Adipocyte (in vitro differentiated cells): ENCODE measurements around the gene CUZD1.

Experiments
- DNase-seq: peaks from one replicate; pipeline ENCODE4 v3.0.0-alpha.2; 2015; ENCODE audit warnings: low read depth
- H3K27me3 ChIP-seq: replicated peaks from 2 replicates; pipeline ENCODE4 v1.7.0; 2013; ENCODE audit warnings: mild to moderate bottlenecking, low read length, moderate library complexity; ENCODE audit not compliant: control insufficient read depth, insufficient read depth
- H3K36me3 ChIP-seq: 2 replicates; pipeline ENCODE4 v1.7.0; 2013; ENCODE audit warnings: low read length, mild to moderate bottlenecking, moderate library complexity; ENCODE audit not compliant: control insufficient read depth, insufficient read depth, severe bottlenecking
- H3K4me1 ChIP-seq: 2 replicates; pipeline ENCODE4 v1.7.0; 2013; ENCODE audit warnings: mild to moderate bottlenecking, low read length, moderate library complexity; ENCODE audit not compliant: control insufficient read depth, insufficient read depth
- H3K4me3 ChIP-seq: 2 replicates; pipeline ENCODE4 v1.7.0; 2013; ENCODE audit warnings: mild to moderate bottlenecking, low read length, moderate library complexity
- H3K9ac ChIP-seq: 2 replicates; pipeline ENCODE4 v1.7.0; 2013; ENCODE audit warnings: mild to moderate bottlenecking, low read length, moderate library complexity
- H3K9me3 ChIP-seq: 2 replicates; pipeline ENCODE4 v1.7.0; 2013; ENCODE audit warnings: mild to moderate bottlenecking, low read length, moderate library complexity; ENCODE audit not compliant: control insufficient read depth

CUZD1 gene

GRCh38 chr10:122835908-122836307 lies 9.7 kb downstream of the CUZD1 start:
- no peak overlapping the region for H3K4me3 ChIP-seq
- no peaks in the 10 kb centered on the region for H3K27me3 ChIP-seq
- peaks cover 25% of the 10 kb centered on the region for H3K36me3 ChIP-seq
- no peaks in the 10 kb centered on the region for H3K4me1 ChIP-seq
- no peak overlapping the region for H3K9ac ChIP-seq
- DNase-seq: no peak
- no peaks in the 10 kb centered on the region for H3K9me3 ChIP-seq

DNA sequence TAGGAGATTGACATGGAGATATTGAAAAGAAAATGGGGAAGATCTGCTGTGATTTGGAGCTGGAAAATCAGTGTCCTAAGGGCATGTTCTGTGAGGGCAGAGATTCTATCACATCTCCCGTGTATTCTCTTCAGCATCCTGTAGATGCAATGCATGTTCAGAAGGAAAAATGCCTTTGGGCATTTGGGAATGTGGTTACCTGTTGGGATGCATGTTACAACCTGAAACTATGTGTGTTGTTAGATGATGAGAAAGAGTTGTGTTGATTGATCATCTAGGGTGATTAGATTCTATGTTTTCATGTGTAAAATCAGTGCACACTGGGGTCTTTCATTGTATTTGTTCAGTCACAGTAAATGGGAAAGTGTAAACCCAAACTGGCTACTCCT lies 14.7 kb downstream of the CUZD1 start:
- peaks cover 6% of the 10 kb centered on the region for H3K27me3 ChIP-seq
- no peak overlapping the region for H3K9ac ChIP-seq
- DNase-seq: no peak
- no peaks in the 10 kb centered on the region for H3K4me1 ChIP-seq
- no peak overlapping the region for H3K4me3 ChIP-seq
- H3K9me3 ChIP-seq: no peaks in the 10 kb centered on the region
- H3K36me3 ChIP-seq: peaks cover 10% of the 10 kb centered on the region

GRCh38 chr10:122830273-122830964 lies 15.2 kb downstream of the CUZD1 start:
- DNase-seq: no peak
- H3K9me3 ChIP-seq: no peaks in the 10 kb centered on the region
- H3K9ac ChIP-seq: no peak overlapping the region
- no peaks in the 10 kb centered on the region for H3K4me1 ChIP-seq
- H3K36me3 ChIP-seq: peaks cover 7% of the 10 kb centered on the region
- H3K27me3 ChIP-seq: peaks cover 6% of the 10 kb centered on the region
- H3K4me3 ChIP-seq: no peak overlapping the region

DNA sequence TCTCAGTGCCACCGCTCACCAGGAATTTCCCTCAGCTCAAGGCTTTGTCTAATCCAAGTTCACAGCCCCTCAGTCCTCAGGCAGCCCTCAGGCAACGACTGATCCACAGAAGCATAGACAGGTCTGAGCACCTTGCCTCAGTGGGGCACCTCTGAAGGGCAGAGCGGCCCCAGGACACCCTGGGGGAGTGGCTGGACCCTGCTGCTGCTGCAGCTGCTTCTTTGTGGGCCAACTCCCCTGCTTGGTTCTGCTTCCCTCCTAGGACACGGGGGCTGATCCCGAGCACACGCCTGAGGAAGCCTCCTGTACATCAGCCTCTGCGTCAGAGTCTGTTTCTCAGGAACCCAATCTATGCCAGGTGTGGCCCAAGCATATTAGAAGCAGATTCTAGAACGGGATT lies 16.2 kb downstream of the CUZD1 start:
- Histone ChIP-seq H3K9ac (no peak overlapping the region), H3K9me3 (peaks cover 3% of the 10 kb centered on the region), H3K36me3 (peaks cover 7% of the 10 kb centered on the region), H3K27me3 (peaks cover 6% of the 10 kb centered on the region), H3K4me3 (no peak overlapping the region), H3K4me1 (no peaks in the 10 kb centered on the region)
- no peak for DNase-seq

DNA sequence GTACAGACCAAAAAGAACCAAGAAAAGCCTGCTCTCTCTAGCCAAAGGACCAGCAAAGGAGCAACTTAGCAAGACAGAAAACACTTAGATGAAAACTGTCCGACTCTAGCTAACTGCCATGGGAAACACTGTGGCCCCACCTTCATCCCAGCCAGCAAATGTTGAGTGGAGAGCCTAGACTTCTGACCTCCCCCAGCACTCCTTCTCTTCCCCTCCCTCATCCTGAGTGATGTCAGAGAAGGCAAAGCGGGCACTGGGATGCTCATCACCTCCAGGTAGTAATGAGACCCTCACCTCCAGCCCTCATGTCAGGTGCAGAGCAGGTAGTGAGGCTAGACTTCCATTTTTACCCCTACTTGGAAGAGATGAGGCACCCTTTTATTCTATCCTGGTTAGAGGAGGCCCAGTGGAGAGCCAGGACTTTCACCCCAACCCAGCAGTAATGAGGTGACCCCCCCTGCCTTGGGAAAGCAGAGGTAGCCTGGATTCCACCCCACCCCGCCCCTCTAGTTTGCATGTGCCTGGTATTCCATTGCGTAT lies 16.9 kb downstream of the CUZD1 start:
- Histone ChIP-seq H3K9ac (no peak overlapping the region), H3K4me3 (no peak overlapping the region), H3K4me1 (no peaks in the 10 kb centered on the region), H3K9me3 (peaks cover 6% of the 10 kb centered on the region), H3K27me3 (peaks cover 6% of the 10 kb centered on the region), H3K36me3 (peaks cover 4% of the 10 kb centered on the region)
- DNase-seq: no peak

DNA sequence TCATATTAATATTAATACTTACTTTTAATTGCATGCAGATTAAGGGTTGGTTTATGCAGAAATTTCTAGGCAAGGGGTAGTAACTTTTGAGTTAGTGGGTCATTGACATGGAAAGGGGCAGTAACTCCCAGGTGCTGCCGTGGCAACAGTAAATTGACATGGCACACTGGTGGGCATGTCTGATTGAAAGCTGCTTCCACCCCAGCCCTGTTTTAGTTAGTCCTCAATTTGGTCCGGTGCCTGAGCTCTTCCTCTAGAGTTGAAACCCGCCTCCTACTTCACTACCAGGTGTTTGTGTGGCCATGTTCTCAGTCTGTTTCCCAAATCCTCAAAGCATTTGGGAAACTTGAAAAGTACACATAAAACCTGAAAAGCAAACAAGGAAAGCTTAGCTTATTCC lies 18.4 kb downstream of the CUZD1 start:
- peaks cover 6% of the 10 kb centered on the region for H3K9me3 ChIP-seq
- peaks cover 3% of the 10 kb centered on the region for H3K36me3 ChIP-seq
- H3K27me3 ChIP-seq: peaks cover 6% of the 10 kb centered on the region
- no peak overlapping the region for H3K4me3 ChIP-seq
- no peaks in the 10 kb centered on the region for H3K4me1 ChIP-seq
- no peak overlapping the region for H3K9ac ChIP-seq
- no peak for DNase-seq

GRCh38 chr10:122822973-122823690 lies 22.5 kb downstream of the CUZD1 start:
- H3K9me3 ChIP-seq: peaks cover 9% of the 10 kb centered on the region
- H3K4me3 ChIP-seq: no peak overlapping the region
- H3K36me3 ChIP-seq: no peaks in the 10 kb centered on the region
- H3K4me1 ChIP-seq: no peaks in the 10 kb centered on the region
- no peak for DNase-seq
- H3K27me3 ChIP-seq: peaks cover 27% of the 10 kb centered on the region
- no peak overlapping the region for H3K9ac ChIP-seq

DNA sequence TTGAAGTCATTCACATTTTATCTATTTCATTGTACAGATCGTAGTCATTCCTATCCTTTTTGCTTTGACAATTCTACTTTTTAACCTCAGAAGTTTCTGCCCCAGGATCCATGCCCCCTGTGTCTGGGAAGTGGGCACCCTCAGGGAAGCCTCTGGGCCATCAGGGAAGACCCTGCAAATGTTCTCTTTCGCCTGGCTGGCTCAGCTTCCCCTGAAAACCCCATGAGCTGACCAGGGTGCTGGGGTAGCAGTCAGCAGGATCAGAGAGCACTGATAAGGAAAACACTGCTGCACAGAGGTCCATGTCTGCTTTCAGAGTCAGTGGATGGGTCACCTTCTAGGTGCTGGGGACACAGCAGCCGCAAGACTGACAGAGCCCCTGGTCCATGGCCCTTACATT lies 23.8 kb downstream of the CUZD1 start:
- no peak overlapping the region for H3K4me3 ChIP-seq
- DNase-seq: no peak
- no peaks in the 10 kb centered on the region for H3K36me3 ChIP-seq
- H3K27me3 ChIP-seq: peaks cover 33% of the 10 kb centered on the region
- H3K9ac ChIP-seq: no peak overlapping the region
- peaks cover 9% of the 10 kb centered on the region for H3K9me3 ChIP-seq
- no peaks in the 10 kb centered on the region for H3K4me1 ChIP-seq

DNA sequence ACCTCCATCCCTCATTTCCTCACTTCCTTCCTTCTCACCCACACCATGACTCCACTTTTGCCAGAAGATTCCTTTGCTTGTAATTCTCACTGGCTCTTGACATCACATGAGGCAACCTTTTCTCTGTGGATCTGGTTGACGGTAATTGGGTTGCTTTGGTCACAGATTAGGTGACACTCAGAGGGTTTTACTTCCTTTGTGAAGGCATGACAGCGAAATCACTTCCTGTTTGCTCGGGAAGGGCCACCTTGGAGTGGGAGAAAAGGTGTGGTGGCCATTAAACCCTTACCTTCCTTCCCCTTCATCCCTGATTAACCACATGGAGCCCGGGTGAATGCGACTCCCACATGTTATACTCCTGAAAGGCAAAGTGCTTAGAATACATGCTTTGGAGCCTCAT lies 30.2 kb downstream of the CUZD1 start:
- Histone ChIP-seq H3K9ac (no peak overlapping the region), H3K4me1 (no peaks in the 10 kb centered on the region), H3K4me3 (no peak overlapping the region), H3K27me3 (peaks cover 35% of the 10 kb centered on the region), H3K9me3 (peaks cover 3% of the 10 kb centered on the region), H3K36me3 (no peaks in the 10 kb centered on the region)
- DNase-seq: no peak

DNA sequence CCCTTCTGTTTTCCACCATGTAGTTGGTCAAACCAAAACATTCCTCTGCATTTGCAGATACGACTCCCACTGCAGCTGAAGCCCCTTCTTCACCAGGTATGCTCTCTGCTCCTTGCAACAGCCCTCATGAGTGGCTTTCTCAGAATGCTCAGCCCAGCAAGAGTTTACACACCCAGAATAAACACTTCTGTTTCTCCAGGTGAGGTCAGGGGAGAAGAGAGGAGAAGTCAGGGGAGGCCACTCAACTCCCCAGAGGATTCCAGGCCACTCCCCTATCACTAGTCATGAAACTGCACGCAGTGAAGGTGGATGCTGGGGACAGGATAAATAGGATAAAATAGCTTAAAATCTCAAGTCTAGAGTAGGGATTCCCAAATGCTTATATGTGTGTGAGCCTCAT lies 31.2 kb downstream of the CUZD1 start:
- H3K36me3 ChIP-seq: no peaks in the 10 kb centered on the region
- no peaks in the 10 kb centered on the region for H3K4me1 ChIP-seq
- peaks cover 28% of the 10 kb centered on the region for H3K27me3 ChIP-seq
- no peak for DNase-seq
- H3K9me3 ChIP-seq: peaks cover 3% of the 10 kb centered on the region
- no peak overlapping the region for H3K4me3 ChIP-seq
- H3K9ac ChIP-seq: no peak overlapping the region

- Histone ChIP-seq H3K4me1 (no peaks in the 10 kb centered on the region), H3K9me3 (no peaks in the 10 kb centered on the region), H3K36me3 (no peaks in the 10 kb centered on the region), H3K4me3 (no peak overlapping the region), H3K9ac (no peak overlapping the region), H3K27me3 (peaks cover 11% of the 10 kb centered on the region)
- DNase-seq: no peak
These were observed 32.9 kb downstream of the CUZD1 start for GRCh38 chr10:122812751-122813150.
